H9 (cell line): ENCODE measurements around the gene STK26. TPM values are rescaled to one million over a fixed set of nuclear protein-coding genes. Genes with fewer than 3 reads are reported as not detected.

Experiments used
- DNase-seq: peaks from one replicate; pipeline ENCODE4 v3.0.0-alpha.2; 2017
- H2AFZ ChIP-seq: one replicate; pipeline ENCODE4 v1.6.1; 2013; ENCODE audit warnings: mild to moderate bottlenecking, low read length, control low read depth, moderate library complexity
- H2AK5ac ChIP-seq: 2 replicates; pipeline ENCODE4 v1.6.1; 2013; ENCODE audit warnings: low read length, control low read depth, mixed read lengths; ENCODE audit not compliant: insufficient read length
- H2BK120ac ChIP-seq: one replicate; pipeline ENCODE4 v1.6.1; 2013; ENCODE audit warnings: low read depth, mild to moderate bottlenecking, low read length, control low read depth, inconsistent platforms; ENCODE audit not compliant: poor library complexity, severe bottlenecking
- H2BK12ac ChIP-seq: 2 replicates; pipeline ENCODE4 v1.6.1; 2013; ENCODE audit warnings: low read length, control low read depth, mixed read lengths, low read depth; ENCODE audit not compliant: insufficient read length
- H2BK15ac ChIP-seq: 2 replicates; pipeline ENCODE4 v1.6.1; 2013; ENCODE audit warnings: low read depth, low read length, control low read depth
- H2BK20ac ChIP-seq: one replicate; pipeline ENCODE4 v1.6.1; 2013; ENCODE audit warnings: low read depth, mild to moderate bottlenecking, low read length, control low read depth, inconsistent platforms; ENCODE audit not compliant: poor library complexity, severe bottlenecking
- H2BK5ac ChIP-seq: 2 replicates; pipeline ENCODE4 v1.6.1; 2013; ENCODE audit warnings: low read length, control low read depth, mixed read lengths; ENCODE audit not compliant: insufficient read length
- H3K14ac ChIP-seq: 2 replicates; pipeline ENCODE4 v1.6.1; 2013; ENCODE audit warnings: low read length, control low read depth; ENCODE audit not compliant: insufficient read depth
- H3K18ac ChIP-seq: 2 replicates; pipeline ENCODE4 v1.6.1; 2013; ENCODE audit warnings: low read depth, mild to moderate bottlenecking, mixed read lengths, low read length, control low read depth; ENCODE audit not compliant: insufficient read length
- H3K23ac ChIP-seq: 2 replicates; pipeline ENCODE4 v1.6.1; 2013; ENCODE audit warnings: low read length, control low read depth, mixed read lengths, low read depth; ENCODE audit not compliant: insufficient read length
- H3K23me2 ChIP-seq: 2 replicates; pipeline ENCODE4 v1.6.1; 2013; ENCODE audit warnings: low read depth, mild to moderate bottlenecking, mixed read lengths, low read length, control low read depth; ENCODE audit not compliant: insufficient read length, poor library complexity, severe bottlenecking
- H3K27ac ChIP-seq: 2 replicates; pipeline ENCODE4 v1.5.1; 2013; ENCODE audit warnings: low read length, control low read depth, mixed read lengths, low read depth; ENCODE audit not compliant: insufficient read length
- H3K27me3 ChIP-seq: 2 replicates; pipeline ENCODE4 v1.6.1; 2013; ENCODE audit warnings: low read length, control low read depth, inconsistent platforms; ENCODE audit not compliant: insufficient read depth
- H3K4ac ChIP-seq: 2 replicates; pipeline ENCODE4 v1.6.1; 2013; ENCODE audit warnings: low read depth, mild to moderate bottlenecking, control low read depth, inconsistent platforms, low read length, moderate library complexity
- H3K4me1 ChIP-seq: 2 replicates; pipeline ENCODE4 v1.6.1; 2013; ENCODE audit warnings: low read length, control low read depth, inconsistent platforms; ENCODE audit not compliant: insufficient read depth
- H3K4me2 ChIP-seq: 2 replicates; pipeline ENCODE4 v1.6.1; 2013; ENCODE audit warnings: low read length, control low read depth, mixed read lengths; ENCODE audit not compliant: insufficient read length, insufficient read depth
- H3K56ac ChIP-seq: 2 replicates; pipeline ENCODE4 v1.6.1; 2013; ENCODE audit warnings: low read depth, mild to moderate bottlenecking, mixed read lengths, low read length, control low read depth; ENCODE audit not compliant: insufficient read length
- H3K79me1 ChIP-seq: 2 replicates; pipeline ENCODE4 v1.6.1; 2013; ENCODE audit warnings: low read depth, mild to moderate bottlenecking, moderate library complexity, low read length, control low read depth, inconsistent platforms; ENCODE audit not compliant: insufficient read depth, poor library complexity, severe bottlenecking
- H3K79me2 ChIP-seq: 2 replicates; pipeline ENCODE4 v1.6.1; 2013; ENCODE audit warnings: low read length, control low read depth, inconsistent platforms; ENCODE audit not compliant: insufficient read depth
- H3K9ac ChIP-seq: 2 replicates; pipeline ENCODE4 v1.6.1; 2013; ENCODE audit warnings: low read length, control low read depth, mixed read lengths; ENCODE audit not compliant: insufficient read length; ENCODE audit errors: extremely low read depth
- H3K9me3 ChIP-seq: one replicate; pipeline ENCODE4 v1.6.1; 2013; ENCODE audit warnings: low read depth, low read length, inconsistent platforms; ENCODE audit not compliant: control insufficient read depth
- H3T11ph ChIP-seq: one replicate; pipeline ENCODE4 v1.6.1; 2013; ENCODE audit warnings: mild to moderate bottlenecking, low read length, control low read depth, inconsistent platforms
- H4K20me1 ChIP-seq: one replicate; pipeline ENCODE4 v1.6.1; 2013; ENCODE audit not compliant: control insufficient read depth, insufficient read length, insufficient read depth
- H4K5ac ChIP-seq: 2 replicates; pipeline ENCODE4 v1.6.1; 2013; ENCODE audit warnings: low read depth, mild to moderate bottlenecking, mixed read lengths, low read length, control low read depth; ENCODE audit not compliant: insufficient read length
- H4K8ac ChIP-seq: replicated peaks from 2 replicates; pipeline ENCODE4 v1.6.1; 2013; ENCODE audit warnings: low read length, control low read depth, mixed read lengths, low read depth; ENCODE audit not compliant: insufficient read length
- H4K91ac ChIP-seq: 2 replicates; pipeline ENCODE4 v1.6.1; 2013; ENCODE audit warnings: low read depth, mild to moderate bottlenecking, moderate library complexity, mixed read lengths, low read length, control low read depth; ENCODE audit not compliant: insufficient read length
- H3K27ac Mint-ChIP-seq, 3 experiments: 2 replicates in 2 of 3; 3 replicates in 1 of 3; pipeline ENCODE4 v1.8.0; 2020 to 2021; ENCODE audit warnings: mixed read lengths in 3 of 3, mild to moderate bottlenecking in 1 of 3, moderate library complexity in 1 of 3
- H3K27me3 Mint-ChIP-seq: 2 replicates; pipeline ENCODE4 v1.8.0; 2021; ENCODE audit warnings: low read depth, mild to moderate bottlenecking, moderate library complexity, mixed read lengths
- H3K36me3 Mint-ChIP-seq, 3 experiments: 2 replicates in 2 of 3; 3 replicates in 1 of 3; pipeline ENCODE4 v1.8.0; 2020 to 2021; ENCODE audit warnings: low read depth in 3 of 3, mixed read lengths in 3 of 3; ENCODE audit not compliant: insufficient read depth in 1 of 3
- H3K4me1 Mint-ChIP-seq, 2 experiments: 2 replicates each; pipeline ENCODE4 v1.8.0; 2020; ENCODE audit warnings: mixed read lengths in 2 of 2
- H3K4me3 Mint-ChIP-seq, 2 experiments: 2 replicates in 1 of 2; 3 replicates in 1 of 2; pipeline ENCODE4 v1.8.0; 2020 to 2021; ENCODE audit warnings: mild to moderate bottlenecking in 2 of 2, mixed read lengths in 2 of 2, moderate library complexity in 1 of 2
- H3K9me3 Mint-ChIP-seq, 2 experiments: 2 replicates in 1 of 2; 3 replicates in 1 of 2; pipeline ENCODE4 v1.8.0; 2020; ENCODE audit warnings: mild to moderate bottlenecking in 2 of 2, mixed read lengths in 2 of 2, moderate library complexity in 1 of 2
- CTCF ChIP-seq: fragments of 200-600 bp; sonication (generic); conservative IDR thresholded peaks from 3 replicates; pipeline ENCODE4 v1.8.0; 2021; ENCODE audit warnings: antibody characterized with exemption, mild to moderate bottlenecking
- total RNA-seq: library from RNA; stranded (reverse); gene quantifications from 2 replicates; pipeline ENCODE4 v1.2.1, GENCODE V29; 2021

Gene STK26
- total RNA-seq, 1 experiment from 2014 or later, result 99.2 TPM

- no peak for DNase-seq
- TF ChIP-seq CTCF, result no peak
- no peak overlapping the region for H4K5ac ChIP-seq
Observed at GRCh38 chrX:132030264-132030663, 7.2 kb downstream of the STK26 start.

More at GRCh38 chrX:132030264-132030663, 7.2 kb downstream of the STK26 start:
- Histone ChIP-seq H3K14ac (no peak overlapping the region), H2BK20ac (no peak overlapping the region), H3K23ac (no peak overlapping the region), H4K8ac (no peak overlapping the region), H3K27me3 (no peaks in the 10 kb centered on the region), H3K4me2 (no peak overlapping the region), H3K18ac (no peak overlapping the region), H4K20me1 (no peaks in the 10 kb centered on the region), H4K91ac (no peak overlapping the region), H2BK120ac (no peak overlapping the region), H2BK12ac (no peak overlapping the region), H3K79me2 (peaks cover 57% of the 10 kb centered on the region), H2BK15ac (no peak overlapping the region), H3T11ph (no peak overlapping the region), H3K23me2 (no peaks in the 10 kb centered on the region), H3K9ac (no peak overlapping the region), H2BK5ac (no peak overlapping the region), H3K4me1 (peaks cover 12% of the 10 kb centered on the region; the same call in 1 of the 2 replicates), H3K4ac (no peak overlapping the region), H3K9me3 (no peaks in the 10 kb centered on the region), H3K27ac (no peak overlapping the region), H3K79me1 (peaks cover 3% of the 10 kb centered on the region), H3K56ac (no peak overlapping the region), H2AFZ (no peak overlapping the region), H2AK5ac (no peak overlapping the region)
- Mint-ChIP-seq H3K27me3 (no peaks in the 10 kb centered on the region), H3K36me3 (peaks cover 3 to 11% (median 4%) of the 10 kb centered on the region in 3 experiments; a peak in 4 of 7 replicates), H3K27ac (no peak overlapping the region), H3K4me1 (peaks cover 65 to 67% of the 10 kb centered on the region in 2 experiments), H3K9me3 (no peaks in the 10 kb centered on the region), H3K4me3 (no peak overlapping the region)
